HepG2 (cell line): Measurements from ENCODE around the gene PPP1R12B. TPM values are rescaled to one million over a fixed set of nuclear protein-coding genes. Genes with fewer than 3 reads are reported as not detected.

ENCODE experiments used
- AKAP8 ChIP-seq: sonication (generic); formaldehyde crosslinking; IDR thresholded peaks from 2 replicates; pipeline ENCODE4 v1.5.1; 2020; ENCODE audit warnings: mild to moderate bottlenecking, missing genetic modification reagents
- DPF2 ChIP-seq: sonication (generic); formaldehyde crosslinking; IDR thresholded peaks from 2 replicates; pipeline ENCODE4 v1.4.0; 2020; ENCODE audit warnings: mild to moderate bottlenecking, low read depth, missing genetic modification reagents, borderline replicate concordance
- EED ChIP-seq: sonication (generic); formaldehyde crosslinking; IDR thresholded peaks from 2 replicates; pipeline ENCODE4 v1.5.0; 2020; ENCODE audit warnings: mild to moderate bottlenecking, missing genetic modification reagents
- FOSL2 ChIP-seq: sonication (generic); formaldehyde crosslinking; IDR thresholded peaks from 2 replicates; pipeline ENCODE4 v1.4.0; 2020; ENCODE audit warnings: missing genetic modification reagents
- FOXA1 ChIP-seq, 2 experiments: fragments of 450-650 bp in 1 of 2; sonication (generic) in 1 of 2; formaldehyde crosslinking in 1 of 2; IDR thresholded peaks; 2 replicates each; pipeline versions ENCODE4 v1.4.0 to v1.6.1; 2016 to 2020; ENCODE audit warnings: missing genetic modification reagents in 1 of 2
- GPBP1L1 ChIP-seq: sonication (generic); formaldehyde crosslinking; IDR thresholded peaks from 2 replicates; pipeline ENCODE4 v1.5.0; 2020; ENCODE audit warnings: mild to moderate bottlenecking, missing genetic modification reagents
- HNF4A ChIP-seq: sonication (generic); formaldehyde crosslinking; IDR thresholded peaks from 2 replicates; pipeline ENCODE4 v1.4.0; 2020; ENCODE audit warnings: missing genetic modification reagents
- HNRNPH1 ChIP-seq: fragments of 200-400 bp; formaldehyde crosslinking; optimal IDR thresholded peaks from 2 replicates; pipeline ENCODE3; 2017; ENCODE audit warnings: mild to moderate bottlenecking, low read depth, low read length
- HOXA9 ChIP-seq: sonication (generic); formaldehyde crosslinking; IDR thresholded peaks from 2 replicates; pipeline ENCODE4 v1.8.1; 2022; ENCODE audit warnings: missing genetic modification reagents, mild to moderate bottlenecking, moderate library complexity, borderline replicate concordance
- MAFG ChIP-seq: sonication (generic); formaldehyde crosslinking; IDR thresholded peaks from 2 replicates; pipeline ENCODE4 v1.5.1; 2020; ENCODE audit warnings: mild to moderate bottlenecking, missing genetic modification reagents
- NKX3-1 ChIP-seq: sonication (generic); formaldehyde crosslinking; IDR thresholded peaks from 2 replicates; pipeline ENCODE4 v1.5.0; 2020; ENCODE audit warnings: missing genetic modification reagents
- POGZ ChIP-seq: sonication (generic); formaldehyde crosslinking; IDR thresholded peaks from 2 replicates; pipeline ENCODE4 v1.4.0; 2020; ENCODE audit warnings: mild to moderate bottlenecking, missing genetic modification reagents
- POLR2A ChIP-seq, 2 experiments: IDR thresholded peaks; 2 replicates each; pipeline ENCODE4 v1.6.1; 2011; ENCODE audit warnings: low read depth in 2 of 2, low read length in 2 of 2, mild to moderate bottlenecking in 1 of 2, moderate library complexity in 1 of 2; ENCODE audit not compliant: insufficient read depth in 1 of 2
- ZNF207 ChIP-seq: fragments of 450-650 bp; IDR thresholded peaks from 2 replicates; pipeline ENCODE4 v1.6.1; 2016; ENCODE audit warnings: antibody characterized with exemption, borderline replicate concordance
- ZNF530 ChIP-seq: sonication (generic); formaldehyde crosslinking; IDR thresholded peaks from 2 replicates; pipeline ENCODE4 v1.5.0; 2020; ENCODE audit warnings: low read depth, mild to moderate bottlenecking, missing genetic modification reagents
- polyA plus RNA-seq, 8 experiments: library from polyadenylated mRNA; depleted of rRNA in 3 of 8; stranded (reverse) in 7 of 8; unstranded in 1 of 8; fragments of >200 nt; fragmentation: Illumina TruSeq in 4 of 8; extraction: Trizol in 4 of 8; gene quantifications; 2 replicates each; pipeline versions ENCODE4 v1.2.1 to v1.2.3, GENCODE V29; 2011 to 2016; ENCODE audit warnings: low read depth in 4 of 8, missing spikeins in 1 of 8, mixed read lengths in 1 of 8; ENCODE audit not compliant: insufficient read depth in 1 of 8
- total RNA-seq, 5 experiments: library from RNA; depleted of rRNA; stranded (reverse); fragments of >200 nt; fragmentation: Illumina TruSeq; extraction: Trizol; gene quantifications; 2 replicates each; pipeline ENCODE4 v1.2.3, GENCODE V29; 2016; ENCODE audit warnings: low read depth in 1 of 5
- TF ChIP-seq, protein P1 (sequence below), 2 experiments: IDR thresholded peaks; 2 replicates each; pipeline ENCODE4 v1.6.1; 2011 to 2012; ENCODE audit warnings: low read length in 2 of 2, borderline replicate concordance in 1 of 2, low read depth in 1 of 2, mild to moderate bottlenecking in 1 of 2, moderate library complexity in 1 of 2
- TF ChIP-seq, protein P2 (sequence below): sonication (generic); formaldehyde crosslinking; IDR thresholded peaks from 2 replicates; pipeline ENCODE4 v1.5.0; 2020; ENCODE audit warnings: mild to moderate bottlenecking, missing genetic modification reagents
- TF ChIP-seq, protein P3 (sequence below): IDR thresholded peaks from 2 replicates; pipeline ENCODE4 v1.4.0; 2020; ENCODE audit warnings: mild to moderate bottlenecking, missing genetic modification reagents

The PPP1R12B gene
- total and polyA plus RNA-seq, 2 of the 13 experiments (the other 11 are each of a cell fraction or from before 2014, with no cell fraction given) = 12.0 to 13.6 TPM

- TF ChIP-seq, protein P1, sequence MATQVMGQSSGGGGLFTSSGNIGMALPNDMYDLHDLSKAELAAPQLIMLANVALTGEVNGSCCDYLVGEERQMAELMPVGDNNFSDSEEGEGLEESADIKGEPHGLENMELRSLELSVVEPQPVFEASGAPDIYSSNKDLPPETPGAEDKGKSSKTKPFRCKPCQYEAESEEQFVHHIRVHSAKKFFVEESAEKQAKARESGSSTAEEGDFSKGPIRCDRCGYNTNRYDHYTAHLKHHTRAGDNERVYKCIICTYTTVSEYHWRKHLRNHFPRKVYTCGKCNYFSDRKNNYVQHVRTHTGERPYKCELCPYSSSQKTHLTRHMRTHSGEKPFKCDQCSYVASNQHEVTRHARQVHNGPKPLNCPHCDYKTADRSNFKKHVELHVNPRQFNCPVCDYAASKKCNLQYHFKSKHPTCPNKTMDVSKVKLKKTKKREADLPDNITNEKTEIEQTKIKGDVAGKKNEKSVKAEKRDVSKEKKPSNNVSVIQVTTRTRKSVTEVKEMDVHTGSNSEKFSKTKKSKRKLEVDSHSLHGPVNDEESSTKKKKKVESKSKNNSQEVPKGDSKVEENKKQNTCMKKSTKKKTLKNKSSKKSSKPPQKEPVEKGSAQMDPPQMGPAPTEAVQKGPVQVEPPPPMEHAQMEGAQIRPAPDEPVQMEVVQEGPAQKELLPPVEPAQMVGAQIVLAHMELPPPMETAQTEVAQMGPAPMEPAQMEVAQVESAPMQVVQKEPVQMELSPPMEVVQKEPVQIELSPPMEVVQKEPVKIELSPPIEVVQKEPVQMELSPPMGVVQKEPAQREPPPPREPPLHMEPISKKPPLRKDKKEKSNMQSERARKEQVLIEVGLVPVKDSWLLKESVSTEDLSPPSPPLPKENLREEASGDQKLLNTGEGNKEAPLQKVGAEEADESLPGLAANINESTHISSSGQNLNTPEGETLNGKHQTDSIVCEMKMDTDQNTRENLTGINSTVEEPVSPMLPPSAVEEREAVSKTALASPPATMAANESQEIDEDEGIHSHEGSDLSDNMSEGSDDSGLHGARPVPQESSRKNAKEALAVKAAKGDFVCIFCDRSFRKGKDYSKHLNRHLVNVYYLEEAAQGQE (IDR thresholded peaks at IDR 0.05; ENCODE audit: borderline replicate concordance in 1 of 2, low read depth in 1 of 2, low read length in 2 of 2) = no peak
- TF ChIP-seq ZNF207 = no peak
- no peak for TF ChIP-seq FOXA1 (IDR thresholded peaks at IDR 0.05)
- peak; percentile 45; the same call in 1 of the 2 replicates for TF ChIP-seq FOXA1 (CRISPR knock-in tag; IDR thresholded peaks at IDR 0.05)
- no peak for TF ChIP-seq ZNF530 (CRISPR knock-in tag)
- no peak for TF ChIP-seq EED (CRISPR knock-in tag)
- TF ChIP-seq, protein P2, sequence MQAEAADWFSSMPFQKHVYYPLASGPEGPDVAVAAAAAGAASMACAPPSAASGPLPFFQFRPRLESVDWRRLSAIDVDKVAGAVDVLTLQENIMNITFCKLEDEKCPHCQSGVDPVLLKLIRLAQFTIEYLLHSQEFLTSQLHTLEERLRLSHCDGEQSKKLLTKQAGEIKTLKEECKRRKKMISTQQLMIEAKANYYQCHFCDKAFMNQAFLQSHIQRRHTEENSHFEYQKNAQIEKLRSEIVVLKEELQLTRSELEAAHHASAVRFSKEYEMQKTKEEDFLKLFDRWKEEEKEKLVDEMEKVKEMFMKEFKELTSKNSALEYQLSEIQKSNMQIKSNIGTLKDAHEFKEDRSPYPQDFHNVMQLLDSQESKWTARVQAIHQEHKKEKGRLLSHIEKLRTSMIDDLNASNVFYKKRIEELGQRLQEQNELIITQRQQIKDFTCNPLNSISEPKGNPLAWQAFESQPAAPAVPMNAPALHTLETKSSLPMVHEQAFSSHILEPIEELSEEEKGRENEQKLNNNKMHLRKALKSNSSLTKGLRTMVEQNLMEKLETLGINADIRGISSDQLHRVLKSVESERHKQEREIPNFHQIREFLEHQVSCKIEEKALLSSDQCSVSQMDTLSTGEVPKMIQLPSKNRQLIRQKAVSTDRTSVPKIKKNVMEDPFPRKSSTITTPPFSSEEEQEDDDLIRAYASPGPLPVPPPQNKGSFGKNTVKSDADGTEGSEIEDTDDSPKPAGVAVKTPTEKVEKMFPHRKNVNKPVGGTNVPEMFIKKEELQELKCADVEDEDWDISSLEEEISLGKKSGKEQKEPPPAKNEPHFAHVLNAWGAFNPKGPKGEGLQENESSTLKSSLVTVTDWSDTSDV (CRISPR knock-in tag) = no peak
- TF ChIP-seq NKX3-1 = no peak
- TF ChIP-seq POGZ = no peak
- TF ChIP-seq GPBP1L1 (CRISPR knock-in tag) = no peak
- TF ChIP-seq, protein P3, sequence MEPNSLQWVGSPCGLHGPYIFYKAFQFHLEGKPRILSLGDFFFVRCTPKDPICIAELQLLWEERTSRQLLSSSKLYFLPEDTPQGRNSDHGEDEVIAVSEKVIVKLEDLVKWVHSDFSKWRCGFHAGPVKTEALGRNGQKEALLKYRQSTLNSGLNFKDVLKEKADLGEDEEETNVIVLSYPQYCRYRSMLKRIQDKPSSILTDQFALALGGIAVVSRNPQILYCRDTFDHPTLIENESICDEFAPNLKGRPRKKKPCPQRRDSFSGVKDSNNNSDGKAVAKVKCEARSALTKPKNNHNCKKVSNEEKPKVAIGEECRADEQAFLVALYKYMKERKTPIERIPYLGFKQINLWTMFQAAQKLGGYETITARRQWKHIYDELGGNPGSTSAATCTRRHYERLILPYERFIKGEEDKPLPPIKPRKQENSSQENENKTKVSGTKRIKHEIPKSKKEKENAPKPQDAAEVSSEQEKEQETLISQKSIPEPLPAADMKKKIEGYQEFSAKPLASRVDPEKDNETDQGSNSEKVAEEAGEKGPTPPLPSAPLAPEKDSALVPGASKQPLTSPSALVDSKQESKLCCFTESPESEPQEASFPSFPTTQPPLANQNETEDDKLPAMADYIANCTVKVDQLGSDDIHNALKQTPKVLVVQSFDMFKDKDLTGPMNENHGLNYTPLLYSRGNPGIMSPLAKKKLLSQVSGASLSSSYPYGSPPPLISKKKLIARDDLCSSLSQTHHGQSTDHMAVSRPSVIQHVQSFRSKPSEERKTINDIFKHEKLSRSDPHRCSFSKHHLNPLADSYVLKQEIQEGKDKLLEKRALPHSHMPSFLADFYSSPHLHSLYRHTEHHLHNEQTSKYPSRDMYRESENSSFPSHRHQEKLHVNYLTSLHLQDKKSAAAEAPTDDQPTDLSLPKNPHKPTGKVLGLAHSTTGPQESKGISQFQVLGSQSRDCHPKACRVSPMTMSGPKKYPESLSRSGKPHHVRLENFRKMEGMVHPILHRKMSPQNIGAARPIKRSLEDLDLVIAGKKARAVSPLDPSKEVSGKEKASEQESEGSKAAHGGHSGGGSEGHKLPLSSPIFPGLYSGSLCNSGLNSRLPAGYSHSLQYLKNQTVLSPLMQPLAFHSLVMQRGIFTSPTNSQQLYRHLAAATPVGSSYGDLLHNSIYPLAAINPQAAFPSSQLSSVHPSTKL (CRISPR knock-in tag) = peak; percentile 11; the same call in 1 of the 2 replicates
- no peak for TF ChIP-seq HNRNPH1
- TF ChIP-seq POLR2A (IDR thresholded peaks at IDR 0.05; ENCODE audit: insufficient read depth in 1 of 2, low read depth in 2 of 2, low read length in 2 of 2) = no peak
- no peak for TF ChIP-seq AKAP8 (CRISPR knock-in tag)
- no peak for TF ChIP-seq DPF2 (CRISPR knock-in tag)
- peak; percentile 24; the same call in 1 of the 2 replicates for TF ChIP-seq HNF4A (CRISPR knock-in tag)
- TF ChIP-seq FOSL2 (CRISPR knock-in tag) = no peak
- TF ChIP-seq MAFG (CRISPR knock-in tag) = no peak
- TF ChIP-seq HOXA9 (CRISPR knock-in tag) = no peak
Observed at GRCh38 chr1:202586018-202586821, 237.7 kb downstream of the PPP1R12B start (continued).
